ENCODE results near the gene BICD2. TPM values are rescaled to one million over a fixed set of nuclear protein-coding genes. Genes with fewer than 3 reads are reported as not detected.

Gene BICD2
- total and polyA plus RNA-seq, 10 of the 15 experiments (the other 5 are each of a cell fraction or from before 2014, with no cell fraction given): 5.3 to 25.5 (median 14.4) TPM

DNA sequence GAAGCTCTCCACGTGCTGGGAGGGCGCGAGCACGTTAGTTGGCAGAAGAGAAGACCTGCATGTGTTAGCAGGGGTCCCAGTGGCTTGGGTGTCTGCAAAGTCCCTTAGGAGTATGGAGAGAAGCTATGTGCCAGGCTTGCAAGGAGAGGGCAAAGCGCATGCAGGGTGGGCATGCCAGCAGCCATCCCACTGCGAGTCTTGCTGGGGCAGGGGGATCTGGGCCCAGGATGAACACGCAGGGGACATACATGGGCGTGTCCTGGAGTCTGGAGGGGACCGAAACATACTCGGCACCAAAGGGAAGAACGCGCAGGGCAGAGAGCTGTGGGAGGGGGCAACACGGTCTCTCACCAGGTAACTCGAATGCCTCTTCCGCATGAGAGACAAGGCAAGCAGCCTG is 51.1 kb downstream of the BICD2 start:
- Histone ChIP-seq H4K20me1 (ENCODE audit: control insufficient read depth, insufficient read depth) (no peaks in the 10 kb centered on the region; the same call in 1 of the 2 replicates), H3K27me3 (replicated peaks in 1 of 2; ENCODE audit: control insufficient read depth in 2 of 2, insufficient read depth in 2 of 2, low read length in 1 of 2) (no peaks in the 10 kb centered on the region), H3K36me3 (ENCODE audit: control insufficient read depth in 2 of 2, insufficient read depth in 2 of 2, low read length in 1 of 2) (peaks cover 23 to 50% of the 10 kb centered on the region in 2 experiments), H3K9ac (ENCODE audit: control insufficient read depth, insufficient read depth, low read length) (no peak overlapping the region), H3K9me3 (replicated peaks; ENCODE audit: control insufficient read depth, insufficient read depth, low read length) (no peaks in the 10 kb centered on the region), H3K4me2 (ENCODE audit: control insufficient read depth, insufficient read depth) (no peak overlapping the region), H3K4me3 (no peak overlapping the region), H3K27ac (ENCODE audit: control insufficient read depth, insufficient read depth) (no peak overlapping the region), H2AFZ (ENCODE audit: control insufficient read depth, low read depth, low read length) (no peak overlapping the region), H3K4me1 (ENCODE audit: control insufficient read depth, insufficient read depth, low read length) (peaks cover 33% of the 10 kb centered on the region), H3K79me2 (ENCODE audit: control insufficient read depth, insufficient read depth, low read length) (peaks cover 2% of the 10 kb centered on the region; the same call in 1 of the 2 replicates)
- DNase-seq (ENCODE audit: low read depth, low spot score) (no peak), ATAC-seq (no peak), FAIRE-seq (no peak)
- RAD21 ChIA-PET (ENCODE audit: unreplicated experiment): no interaction called here
- in situ Hi-C loops (cut with MboI): no loop called here
- intact Hi-C loops (cut with micrococcal nuclease; ENCODE audit: unreplicated experiment): no loop called here
- SMC1A ChIA-PET (ENCODE audit: uncharacterized antibody, unreplicated experiment): no interaction called here
- CTCF ChIA-PET: interaction anchor here (1.2 to 10.7 kb wide), 2 partner anchors 21 to 77 kb away, joined by 3 to 156 read pairs; no protein-coding TSS in a partner anchor
- 92% methylated on average over 15 of the region's 15 CpGs for WGBS (ENCODE audit: insufficient coverage, insufficient replicate concordance, low lambda C conversion rate, missing lambda C conversion rate)
- BruUV-seq (replicated peaks): no TSS peak
- POLR2A ChIA-PET: no interaction called here
- TF ChIP-seq IKZF2 (IDR thresholded peaks at IDR 0.05) (no peak), NFXL1 (IDR thresholded peaks at IDR 0.05; ENCODE audit: borderline replicate concordance) (no peak), ZSCAN29 (IDR thresholded peaks at IDR 0.05) (no peak)
- TF ChIP-seq, protein P1, sequence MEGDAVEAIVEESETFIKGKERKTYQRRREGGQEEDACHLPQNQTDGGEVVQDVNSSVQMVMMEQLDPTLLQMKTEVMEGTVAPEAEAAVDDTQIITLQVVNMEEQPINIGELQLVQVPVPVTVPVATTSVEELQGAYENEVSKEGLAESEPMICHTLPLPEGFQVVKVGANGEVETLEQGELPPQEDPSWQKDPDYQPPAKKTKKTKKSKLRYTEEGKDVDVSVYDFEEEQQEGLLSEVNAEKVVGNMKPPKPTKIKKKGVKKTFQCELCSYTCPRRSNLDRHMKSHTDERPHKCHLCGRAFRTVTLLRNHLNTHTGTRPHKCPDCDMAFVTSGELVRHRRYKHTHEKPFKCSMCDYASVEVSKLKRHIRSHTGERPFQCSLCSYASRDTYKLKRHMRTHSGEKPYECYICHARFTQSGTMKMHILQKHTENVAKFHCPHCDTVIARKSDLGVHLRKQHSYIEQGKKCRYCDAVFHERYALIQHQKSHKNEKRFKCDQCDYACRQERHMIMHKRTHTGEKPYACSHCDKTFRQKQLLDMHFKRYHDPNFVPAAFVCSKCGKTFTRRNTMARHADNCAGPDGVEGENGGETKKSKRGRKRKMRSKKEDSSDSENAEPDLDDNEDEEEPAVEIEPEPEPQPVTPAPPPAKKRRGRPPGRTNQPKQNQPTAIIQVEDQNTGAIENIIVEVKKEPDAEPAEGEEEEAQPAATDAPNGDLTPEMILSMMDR (IDR thresholded peaks at IDR 0.05 in 2 of 3, conservative IDR thresholded peaks at IDR 0.05 in 1 of 3; ENCODE audit: control insufficient read depth in 2 of 3, extremely low read depth in 1 of 3, insufficient read depth in 1 of 3, low read depth in 3 of 3, low read length in 3 of 3): no peak
- TF ChIP-seq, protein P2, sequence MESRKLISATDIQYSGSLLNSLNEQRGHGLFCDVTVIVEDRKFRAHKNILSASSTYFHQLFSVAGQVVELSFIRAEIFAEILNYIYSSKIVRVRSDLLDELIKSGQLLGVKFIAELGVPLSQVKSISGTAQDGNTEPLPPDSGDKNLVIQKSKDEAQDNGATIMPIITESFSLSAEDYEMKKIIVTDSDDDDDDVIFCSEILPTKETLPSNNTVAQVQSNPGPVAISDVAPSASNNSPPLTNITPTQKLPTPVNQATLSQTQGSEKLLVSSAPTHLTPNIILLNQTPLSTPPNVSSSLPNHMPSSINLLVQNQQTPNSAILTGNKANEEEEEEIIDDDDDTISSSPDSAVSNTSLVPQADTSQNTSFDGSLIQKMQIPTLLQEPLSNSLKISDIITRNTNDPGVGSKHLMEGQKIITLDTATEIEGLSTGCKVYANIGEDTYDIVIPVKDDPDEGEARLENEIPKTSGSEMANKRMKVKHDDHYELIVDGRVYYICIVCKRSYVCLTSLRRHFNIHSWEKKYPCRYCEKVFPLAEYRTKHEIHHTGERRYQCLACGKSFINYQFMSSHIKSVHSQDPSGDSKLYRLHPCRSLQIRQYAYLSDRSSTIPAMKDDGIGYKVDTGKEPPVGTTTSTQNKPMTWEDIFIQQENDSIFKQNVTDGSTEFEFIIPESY (IDR thresholded peaks at IDR 0.05): no peak
